Chondrocyte (in vitro differentiated cells): ENCODE measurements around the gene COMMD1. TPM values are rescaled to one million over a fixed set of nuclear protein-coding genes. Genes with fewer than 3 reads are reported as not detected.

Experiments
- DNase-seq: peaks from one replicate; pipeline ENCODE4 v3.0.0; 2021; ENCODE audit warnings: mixed read lengths, low spot score
- H3K27ac Mint-ChIP-seq: one replicate; pipeline ENCODE4 v1.8.0; 2021; ENCODE audit warnings: mild to moderate bottlenecking, moderate library complexity, mixed read lengths; ENCODE audit not compliant: unreplicated experiment
- H3K27me3 Mint-ChIP-seq: 2 replicates; pipeline ENCODE4 v1.8.0; 2021; ENCODE audit warnings: low read depth, mixed read lengths
- H3K36me3 Mint-ChIP-seq: 2 replicates; pipeline ENCODE4 v1.8.0; 2021; ENCODE audit warnings: low read depth, mixed read lengths
- H3K4me1 Mint-ChIP-seq: 2 replicates; pipeline ENCODE4 v1.8.0; 2021; ENCODE audit warnings: low read depth, mild to moderate bottlenecking, mixed read lengths
- H3K4me3 Mint-ChIP-seq: one replicate; pipeline ENCODE4 v1.8.0; 2021; ENCODE audit warnings: mild to moderate bottlenecking, moderate library complexity, mixed read lengths; ENCODE audit not compliant: unreplicated experiment
- H3K9me3 Mint-ChIP-seq: 2 replicates; pipeline ENCODE4 v1.8.0; 2021; ENCODE audit warnings: low read depth, mixed read lengths
- total RNA-seq: library from RNA; stranded (reverse); gene quantifications from 3 replicates; pipeline ENCODE4 v1.2.1, GENCODE V29; 2021
- TF ChIP-seq, protein P1 (sequence below): fragments of 200-600 bp; sonication (generic); IDR thresholded peaks from 2 replicates; pipeline ENCODE4 v1.5.0; 2021; ENCODE audit warnings: antibody characterized with exemption, mild to moderate bottlenecking, moderate library complexity

COMMD1 gene
- total RNA-seq, 1 donor from 2014 or later: 37.0 TPM

DNA sequence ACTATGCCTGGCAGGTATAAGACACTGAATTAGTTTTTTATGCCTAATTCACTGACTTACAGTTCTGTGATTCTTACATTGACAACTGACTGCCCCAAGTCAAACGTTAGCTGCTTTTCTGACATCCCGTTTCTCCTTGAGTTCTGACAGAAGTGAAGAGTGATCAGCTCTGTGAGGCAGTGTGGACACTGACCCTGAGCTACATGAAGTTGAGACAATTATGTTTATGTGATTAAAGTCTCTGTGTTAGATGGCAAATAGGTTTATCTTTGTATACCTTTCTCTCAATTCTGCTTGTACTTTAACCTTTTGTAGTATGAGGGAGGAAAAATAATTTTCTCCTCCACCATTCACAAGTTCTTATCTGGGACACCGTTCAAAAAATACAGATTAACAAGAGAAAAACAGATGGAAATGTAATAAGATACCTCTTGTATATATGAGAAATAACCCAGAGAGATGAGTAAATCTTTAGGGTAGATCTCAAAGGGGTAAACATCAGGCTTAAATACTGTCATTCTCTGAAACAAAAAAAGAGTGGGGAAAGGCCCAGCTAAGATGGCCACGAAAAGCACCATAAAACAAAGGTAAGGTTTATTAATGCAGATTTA lies 205.0 kb downstream of the COMMD1 start:
- H3K4me3 Mint-ChIP-seq: no peak overlapping the region
- TF ChIP-seq, protein P1, sequence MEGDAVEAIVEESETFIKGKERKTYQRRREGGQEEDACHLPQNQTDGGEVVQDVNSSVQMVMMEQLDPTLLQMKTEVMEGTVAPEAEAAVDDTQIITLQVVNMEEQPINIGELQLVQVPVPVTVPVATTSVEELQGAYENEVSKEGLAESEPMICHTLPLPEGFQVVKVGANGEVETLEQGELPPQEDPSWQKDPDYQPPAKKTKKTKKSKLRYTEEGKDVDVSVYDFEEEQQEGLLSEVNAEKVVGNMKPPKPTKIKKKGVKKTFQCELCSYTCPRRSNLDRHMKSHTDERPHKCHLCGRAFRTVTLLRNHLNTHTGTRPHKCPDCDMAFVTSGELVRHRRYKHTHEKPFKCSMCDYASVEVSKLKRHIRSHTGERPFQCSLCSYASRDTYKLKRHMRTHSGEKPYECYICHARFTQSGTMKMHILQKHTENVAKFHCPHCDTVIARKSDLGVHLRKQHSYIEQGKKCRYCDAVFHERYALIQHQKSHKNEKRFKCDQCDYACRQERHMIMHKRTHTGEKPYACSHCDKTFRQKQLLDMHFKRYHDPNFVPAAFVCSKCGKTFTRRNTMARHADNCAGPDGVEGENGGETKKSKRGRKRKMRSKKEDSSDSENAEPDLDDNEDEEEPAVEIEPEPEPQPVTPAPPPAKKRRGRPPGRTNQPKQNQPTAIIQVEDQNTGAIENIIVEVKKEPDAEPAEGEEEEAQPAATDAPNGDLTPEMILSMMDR: no peak
- no peak for DNase-seq
- no peaks in the 10 kb centered on the region for H3K9me3 Mint-ChIP-seq
- H3K27me3 Mint-ChIP-seq: no peaks in the 10 kb centered on the region
- H3K27ac Mint-ChIP-seq: no peak overlapping the region
- H3K4me1 Mint-ChIP-seq: peaks cover 16% of the 10 kb centered on the region
- H3K36me3 Mint-ChIP-seq: no peaks in the 10 kb centered on the region

DNA sequence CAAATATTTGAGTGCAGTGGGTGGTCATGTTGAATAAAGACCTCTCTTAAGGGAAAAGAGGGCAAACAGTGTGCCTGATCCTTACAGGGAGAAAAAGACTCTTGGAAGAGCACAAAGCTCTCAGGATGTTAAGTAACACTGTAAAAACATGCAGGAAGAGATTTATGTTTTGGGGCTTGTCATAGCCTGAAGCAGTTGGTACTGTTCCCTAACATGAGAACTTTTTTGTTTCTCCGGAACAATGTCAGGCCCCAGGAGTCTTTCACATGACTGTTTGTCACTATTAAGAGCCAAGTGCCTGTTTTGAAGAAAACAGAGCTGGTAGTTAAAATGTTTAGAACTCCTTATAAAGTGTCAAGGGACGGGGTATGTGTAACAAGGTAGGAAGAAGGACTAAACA lies 206.7 kb downstream of the COMMD1 start:
- peaks cover 16% of the 10 kb centered on the region for H3K4me1 Mint-ChIP-seq
- TF ChIP-seq, protein P1: no peak

DNA sequence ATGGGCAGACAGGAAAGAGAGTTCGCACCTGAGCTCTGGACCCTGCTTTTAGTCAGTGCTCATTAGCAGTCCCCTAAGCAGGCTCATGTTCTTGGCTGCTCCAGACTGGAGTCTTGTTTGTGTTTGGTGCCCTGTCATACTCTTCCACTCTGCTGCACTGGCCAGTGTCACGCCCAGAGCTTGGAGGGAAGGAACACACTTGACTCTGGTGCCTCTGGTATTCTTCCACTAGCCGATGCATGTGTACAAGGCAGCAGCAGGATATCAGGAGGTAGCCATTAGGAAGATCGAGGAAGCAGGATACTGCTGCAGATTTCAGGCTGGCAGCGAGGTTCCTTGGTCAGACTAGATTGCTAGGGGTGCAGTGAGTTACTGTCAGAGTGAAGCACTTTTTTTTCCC lies 209.1 kb downstream of the COMMD1 start:
- H3K9me3 Mint-ChIP-seq: peaks cover 4% of the 10 kb centered on the region
- H3K27ac Mint-ChIP-seq: no peak overlapping the region
- no peak overlapping the region for H3K4me3 Mint-ChIP-seq
- H3K4me1 Mint-ChIP-seq: peaks cover 16% of the 10 kb centered on the region
- TF ChIP-seq, protein P1: no peak
- no peak for DNase-seq
- H3K27me3 Mint-ChIP-seq: no peaks in the 10 kb centered on the region
- H3K36me3 Mint-ChIP-seq: peaks cover 3% of the 10 kb centered on the region

More for the DNA sequence above, 206.7 kb downstream of the COMMD1 start:
- Mint-ChIP-seq H3K27ac (no peak overlapping the region), H3K9me3 (no peaks in the 10 kb centered on the region), H3K4me3 (no peak overlapping the region), H3K27me3 (no peaks in the 10 kb centered on the region), H3K36me3 (peaks cover 1% of the 10 kb centered on the region)
- DNase-seq: no peak

DNA sequence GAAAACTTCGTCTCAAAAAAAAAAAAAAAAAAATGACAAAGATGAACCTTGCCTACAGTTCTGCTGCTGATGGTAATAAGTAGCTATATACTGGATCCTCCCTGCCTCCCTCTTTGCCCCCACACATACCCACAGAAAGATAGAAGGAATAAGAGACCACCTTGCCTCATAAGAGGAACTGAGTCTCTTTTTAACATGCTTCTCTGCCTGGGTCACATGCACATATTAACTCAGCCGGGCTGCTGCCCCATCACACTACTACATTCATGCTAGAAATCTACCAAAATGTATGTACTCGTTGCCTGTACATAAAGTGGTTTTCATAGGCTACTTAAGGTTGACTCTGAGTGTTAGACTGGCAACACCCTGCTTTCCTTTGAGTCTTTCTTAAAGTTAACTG lies 211.5 kb downstream of the COMMD1 start:
- Mint-ChIP-seq H3K27me3 (no peaks in the 10 kb centered on the region), H3K9me3 (peaks cover 4% of the 10 kb centered on the region), H3K36me3 (peaks cover 3% of the 10 kb centered on the region), H3K27ac (no peak overlapping the region), H3K4me3 (no peak overlapping the region), H3K4me1 (peaks cover 13% of the 10 kb centered on the region)
- TF ChIP-seq, protein P1: no peak
- DNase-seq: no peak

DNA sequence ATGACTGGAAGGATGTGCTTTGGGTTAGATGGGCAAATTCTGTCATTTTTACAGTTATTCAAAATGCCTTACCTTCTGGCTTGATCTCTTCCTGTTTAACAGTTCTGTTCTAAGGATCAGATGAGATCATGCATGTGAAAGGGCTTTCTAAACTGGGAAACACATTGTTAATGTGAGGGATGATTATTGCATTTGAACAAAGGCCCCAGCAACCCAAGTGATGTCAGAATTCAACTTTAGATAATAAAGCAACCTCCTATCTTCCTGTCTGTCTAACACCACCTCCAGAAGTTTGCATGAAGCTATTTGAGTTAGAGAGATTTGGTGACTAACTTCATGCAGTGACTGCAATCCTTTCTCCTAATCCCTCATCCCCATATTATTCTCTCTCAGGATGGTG lies 212.7 kb downstream of the COMMD1 start:
- DNase-seq: no peak
- Mint-ChIP-seq H3K4me1 (peaks cover 4% of the 10 kb centered on the region), H3K4me3 (no peak overlapping the region), H3K36me3 (peaks cover 3% of the 10 kb centered on the region), H3K9me3 (peaks cover 4% of the 10 kb centered on the region), H3K27me3 (no peaks in the 10 kb centered on the region), H3K27ac (no peak overlapping the region)
- TF ChIP-seq, protein P1: no peak
